Right cardiac atrium (tissue), 5 donors: Measurements from ENCODE around the gene RALGPS2. TPM values are rescaled to one million over a fixed set of nuclear protein-coding genes. Genes with fewer than 3 reads are reported as not detected.

Source experiments
- ATAC-seq, 2 donors: fragments of 200-7000 bp; cut with Tn5 transposase; one replicate each; pipeline versions ENCODE4 v1.8.0 to v1.9.1; 2020; ENCODE audit warnings: moderate library complexity in 2 of 2, mild to moderate bottlenecking in 1 of 2
- DNase-seq, 3 donors: peaks; one replicate each; pipeline ENCODE4 v3.0.0-alpha.2; 2020
- H3K27ac ChIP-seq: one replicate; pipeline ENCODE4 v1.5.1; 2013; ENCODE audit warnings: mild to moderate bottlenecking, low read length, control low read depth, moderate library complexity
- H3K27me3 ChIP-seq: one replicate; pipeline ENCODE4 v1.6.1; 2013; ENCODE audit not compliant: control insufficient read depth, insufficient read depth
- H3K4me1 ChIP-seq: one replicate; pipeline ENCODE4 v1.6.1; 2013; ENCODE audit warnings: low read length; ENCODE audit not compliant: control insufficient read depth, insufficient read depth
- H3K4me3 ChIP-seq: one replicate; pipeline ENCODE4 v1.5.1; 2013; ENCODE audit warnings: low read length, control low read depth
- H3K9me3 ChIP-seq: one replicate; pipeline ENCODE4 v1.6.1; 2013; ENCODE audit warnings: low read length; ENCODE audit not compliant: control insufficient read depth
- WGBS: extraction: QIAGEN DNeasy Blood & Tissue Kit; methylation state at CpG from one replicate; pipeline ENCODE4 v1.1.7; 2013; 5-methylcytosine and 5-hydroxymethylcytosine counted together
- intact Hi-C, 4 donors: fragments of 100-400 bp; cut with DNase I; formaldehyde crosslinking; loops; one replicate each; pipeline versions ENCODE4 v1.11.0 to v1.14.0; 2022 to 2023
- long read RNA-seq, 4 donors: library from polyadenylated mRNA; unstranded; transcript quantifications; one replicate each; pipeline ENCODE4 v2.0.0, GENCODE V29; 2020 to 2021
- polyA plus RNA-seq: library from polyadenylated mRNA; stranded (reverse); fragments of 200-250 nt; gene quantifications from one replicate; pipeline ENCODE4 v1.2.3, GENCODE V29; 2013
- total RNA-seq, 4 donors: library from RNA; stranded (reverse); fragmentation: NEBNext Ultra II Directional; extraction: Animal tissue kit (Norgen Biotek cat#: 25700); gene quantifications; one replicate each; pipeline ENCODE4 v1.2.1, GENCODE V29; 2021
- donor health status: healthy with polysubstance abuse.
- donor health status: DM: no; HTN: yes; CAD: no.
- donor health status: DM: no; HTN: no; CAD: no.
- donor health status: DM: no; HTN: yes; CAD: no; lungs with severe emphysema.
- donor health status: DM: yes; HTN: yes; CAD: no.

Gene RALGPS2, protein sequence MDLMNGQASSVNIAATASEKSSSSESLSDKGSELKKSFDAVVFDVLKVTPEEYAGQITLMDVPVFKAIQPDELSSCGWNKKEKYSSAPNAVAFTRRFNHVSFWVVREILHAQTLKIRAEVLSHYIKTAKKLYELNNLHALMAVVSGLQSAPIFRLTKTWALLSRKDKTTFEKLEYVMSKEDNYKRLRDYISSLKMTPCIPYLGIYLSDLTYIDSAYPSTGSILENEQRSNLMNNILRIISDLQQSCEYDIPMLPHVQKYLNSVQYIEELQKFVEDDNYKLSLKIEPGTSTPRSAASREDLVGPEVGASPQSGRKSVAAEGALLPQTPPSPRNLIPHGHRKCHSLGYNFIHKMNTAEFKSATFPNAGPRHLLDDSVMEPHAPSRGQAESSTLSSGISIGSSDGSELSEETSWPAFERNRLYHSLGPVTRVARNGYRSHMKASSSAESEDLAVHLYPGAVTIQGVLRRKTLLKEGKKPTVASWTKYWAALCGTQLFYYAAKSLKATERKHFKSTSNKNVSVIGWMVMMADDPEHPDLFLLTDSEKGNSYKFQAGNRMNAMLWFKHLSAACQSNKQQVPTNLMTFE
- total RNA-seq (10 to 100 TPM; 12.3 to 16.8 (median 14.9) TPM), polyA plus RNA-seq (4.6 TPM)
- long read RNA-seq, donor 1, full-length matches to known transcripts = 3 of 5 reads
- long read RNA-seq, donor 1, partial matches to known transcripts = 1 of 5 reads
- long read RNA-seq, donor 1, other reads (novel, unspliced or antisense) = 1 of 5 reads
- long read RNA-seq, donor 2, full-length matches to known transcripts = 1 of 1 reads
- long read RNA-seq, donor 2, partial matches to known transcripts = 0 of 1 reads
- long read RNA-seq, donor 2, other reads (novel, unspliced or antisense) = 0 of 1 reads
- long read RNA-seq, donor 3, full-length matches to known transcripts = 7 of 15 reads
- long read RNA-seq, donor 3, partial matches to known transcripts = 2 of 15 reads
- long read RNA-seq, donor 3, other reads (novel, unspliced or antisense) = 6 of 15 reads
- long read RNA-seq, donor 4, full-length matches to known transcripts = 3 of 3 reads
- long read RNA-seq, donor 4, partial matches to known transcripts = 0 of 3 reads
- long read RNA-seq, donor 4, other reads (novel, unspliced or antisense) = 0 of 3 reads

DNA sequence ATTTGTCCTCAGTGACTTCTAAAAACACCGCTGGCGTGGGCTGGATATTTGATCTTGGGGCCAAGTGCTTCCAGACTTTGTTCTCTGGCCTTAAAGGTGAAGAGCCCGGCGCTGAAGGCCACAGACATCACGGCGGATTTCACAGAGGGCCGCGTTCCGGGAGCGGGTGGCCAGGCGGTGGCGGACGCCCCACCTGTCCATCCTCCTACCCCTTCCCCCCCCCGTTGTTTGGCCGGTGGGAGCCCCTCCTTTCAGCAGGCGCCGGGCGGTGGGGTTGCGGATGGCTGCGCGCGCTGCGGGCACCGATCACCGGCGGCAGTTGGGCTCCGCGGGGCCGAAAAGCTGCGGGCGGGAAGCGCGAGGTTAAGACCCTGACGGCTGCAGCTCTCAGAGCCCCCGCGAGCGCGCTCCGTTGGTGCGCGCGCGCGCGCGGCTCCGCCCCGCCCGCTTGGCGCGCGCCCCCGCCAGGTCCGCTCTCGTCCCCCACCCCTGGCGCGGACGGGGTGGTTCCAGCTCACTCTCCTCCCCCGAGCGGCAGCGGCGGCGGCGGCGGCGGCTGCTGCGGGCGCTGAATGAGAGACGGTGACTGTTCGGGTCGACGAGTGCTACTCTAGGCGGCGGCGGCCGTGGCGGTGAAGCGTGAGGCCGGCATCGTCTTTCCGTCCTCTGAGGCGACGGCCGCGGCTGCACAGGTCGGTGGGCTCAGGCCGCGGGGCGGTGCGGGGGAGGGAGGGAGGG lies at the start of gene RALGPS2:
Gene RALGPS2 (plus strand): TSS at position 517 of the 738 bp plus-strand sequence. CDS start 51,521 bp downstream, outside the sequence.
- no peaks in the 10 kb centered on the region for H3K4me1 ChIP-seq
- intact Hi-C loops = no loop called here
- peak within 1 kb of the TSS; percentile 98 for H3K4me3 ChIP-seq
- H3K9me3 ChIP-seq = no peaks in the 10 kb centered on the region
- WGBS = 2% methylated on average over 89 of the region's 90 CpGs
- DNase-seq (peak; percentile 71 to 89 (median 87)), ATAC-seq (peak; percentile 95 to 96)
- H3K27me3 ChIP-seq = no peaks in the 10 kb centered on the region
- peak within 1 kb of the TSS; percentile 70 for H3K27ac ChIP-seq

DNA sequence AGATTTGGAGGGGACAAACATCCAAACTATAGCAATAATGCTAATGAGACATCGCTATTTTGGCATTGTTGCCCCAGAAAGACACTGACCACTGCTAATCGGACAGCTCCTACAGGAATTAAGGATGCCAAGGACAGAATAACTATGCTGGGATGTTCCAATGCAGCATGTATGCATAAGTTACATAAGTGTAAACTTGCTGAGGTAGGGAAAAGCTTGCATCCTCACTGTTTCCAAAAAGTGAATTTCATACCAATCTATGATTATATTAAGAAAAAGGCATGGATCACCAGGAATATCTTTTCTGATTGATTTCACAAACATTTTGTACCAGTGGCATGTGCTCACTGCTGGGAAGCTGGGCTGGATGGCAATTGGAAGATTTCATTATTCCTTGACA lies 45.8 kb upstream of the RALGPS2 start:
- Histone ChIP-seq H3K4me1 (no peaks in the 10 kb centered on the region), H3K27me3 (no peaks in the 10 kb centered on the region), H3K4me3 (no peak overlapping the region), H3K27ac (no peak overlapping the region), H3K9me3 (no peaks in the 10 kb centered on the region)
- intact Hi-C loops = loop anchor here in 1 of 4 donors (10.0 kb wide), 1 partner anchor 54 kb away; no protein-coding TSS in a partner anchor
- DNase-seq = no peak
- WGBS = 85% methylated on average over 2 of the region's 2 CpGs
- no peak for ATAC-seq

DNA sequence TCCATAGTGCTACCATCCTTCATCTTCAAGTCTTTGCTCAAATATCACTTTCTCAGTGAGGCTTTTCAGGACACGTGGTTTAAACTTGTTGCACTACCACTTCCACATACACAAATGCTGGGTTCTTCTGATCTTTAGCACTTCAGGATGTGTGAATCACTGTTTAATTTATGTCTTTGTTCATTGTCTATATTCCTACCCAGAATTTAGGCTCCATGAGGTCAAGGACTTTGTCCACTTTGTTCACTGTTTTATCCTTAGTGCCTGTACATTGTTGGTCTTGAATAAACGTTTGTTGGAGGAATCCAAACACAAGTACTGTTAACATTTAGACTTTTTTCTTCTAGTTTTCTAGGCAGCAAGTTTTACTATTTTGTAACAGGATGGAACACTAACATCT lies 42.6 kb upstream of the RALGPS2 start:
- Histone ChIP-seq H3K27ac (no peak overlapping the region), H3K27me3 (no peaks in the 10 kb centered on the region), H3K4me1 (no peaks in the 10 kb centered on the region), H3K9me3 (no peaks in the 10 kb centered on the region), H3K4me3 (no peak overlapping the region)
- DNase-seq (no peak), ATAC-seq (no peak)
- 45% methylated on average over 2 of the region's 2 CpGs for WGBS
- intact Hi-C loops = no loop called here

DNA sequence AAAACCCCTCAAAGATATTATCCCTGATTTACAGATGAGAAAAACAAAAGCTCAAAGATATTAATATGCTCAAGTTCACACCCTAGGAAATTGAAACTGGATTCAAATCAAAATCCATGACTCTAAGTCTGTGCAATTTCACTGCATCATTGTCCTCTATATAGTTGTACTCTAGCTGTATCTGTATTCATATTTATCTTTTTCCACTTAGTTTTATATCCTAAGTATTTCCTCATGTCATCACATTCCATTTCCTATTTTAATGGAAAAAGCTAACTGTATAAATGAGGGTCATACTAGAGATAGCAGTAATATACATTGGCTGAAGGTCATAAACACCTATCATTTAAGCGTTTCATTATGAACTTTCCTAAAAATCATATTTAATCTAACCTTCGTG lies 42.2 kb upstream of the RALGPS2 start:
- Histone ChIP-seq H3K27me3 (no peaks in the 10 kb centered on the region), H3K4me1 (no peaks in the 10 kb centered on the region), H3K4me3 (no peak overlapping the region), H3K9me3 (no peaks in the 10 kb centered on the region), H3K27ac (no peak overlapping the region)
- 72% methylated on average over 2 of the region's 2 CpGs for WGBS
- intact Hi-C loops = no loop called here
- no peak for ATAC-seq
- no peak for DNase-seq

DNA sequence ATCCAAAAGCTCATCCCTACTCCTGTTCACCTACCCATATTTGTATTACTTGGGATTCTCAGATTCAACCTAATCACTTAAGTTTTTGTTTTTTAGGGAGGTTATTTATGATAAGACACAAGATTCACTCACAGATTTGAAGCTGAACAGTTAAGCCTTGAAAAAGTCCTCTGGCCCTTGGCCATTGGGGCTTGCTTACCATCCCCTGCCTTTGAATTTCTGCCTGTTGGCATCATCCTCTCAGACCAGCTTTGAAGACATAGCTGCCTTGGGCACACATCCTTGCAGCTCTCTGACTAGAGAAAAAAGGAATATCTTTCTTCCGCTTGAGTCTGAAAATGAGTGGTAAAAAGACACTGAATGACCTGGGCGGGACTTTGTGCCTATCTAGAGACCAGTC lies 41.8 kb upstream of the RALGPS2 start:
- H3K9me3 ChIP-seq = no peaks in the 10 kb centered on the region
- H3K27ac ChIP-seq = no peak overlapping the region
- ATAC-seq (no peak), DNase-seq (no peak)
- H3K27me3 ChIP-seq = no peaks in the 10 kb centered on the region
- WGBS = 96% methylated on average over 2 of the region's 2 CpGs
- intact Hi-C loops = no loop called here
- no peaks in the 10 kb centered on the region for H3K4me1 ChIP-seq
- H3K4me3 ChIP-seq = no peak overlapping the region

DNA sequence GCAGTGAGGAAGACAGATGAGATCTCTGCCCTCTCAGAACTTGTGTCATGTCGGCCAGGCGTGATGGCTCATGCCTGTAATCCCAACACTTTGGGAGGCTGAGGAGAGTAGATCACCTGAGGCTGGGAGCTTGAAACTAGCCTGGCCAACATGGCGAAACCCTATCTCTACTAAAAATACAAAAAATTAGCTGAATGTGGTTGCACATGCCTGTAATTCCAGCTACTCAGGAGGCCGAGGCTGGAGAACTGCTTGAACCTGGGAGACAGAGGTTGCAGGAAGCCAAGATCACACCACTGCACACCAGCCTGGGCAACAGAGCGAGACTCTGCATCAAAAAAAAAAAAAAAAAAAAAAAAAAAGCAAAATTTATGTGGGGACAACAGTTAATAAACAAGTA lies 40.9 kb upstream of the RALGPS2 start:
- Histone ChIP-seq H3K4me1 (no peaks in the 10 kb centered on the region), H3K9me3 (no peaks in the 10 kb centered on the region), H3K27me3 (no peaks in the 10 kb centered on the region), H3K27ac (no peak overlapping the region), H3K4me3 (no peak overlapping the region)
- DNase-seq (no peak), ATAC-seq (no peak)
- WGBS = 94% methylated on average over 5 of the region's 5 CpGs
- intact Hi-C loops = no loop called here

DNA sequence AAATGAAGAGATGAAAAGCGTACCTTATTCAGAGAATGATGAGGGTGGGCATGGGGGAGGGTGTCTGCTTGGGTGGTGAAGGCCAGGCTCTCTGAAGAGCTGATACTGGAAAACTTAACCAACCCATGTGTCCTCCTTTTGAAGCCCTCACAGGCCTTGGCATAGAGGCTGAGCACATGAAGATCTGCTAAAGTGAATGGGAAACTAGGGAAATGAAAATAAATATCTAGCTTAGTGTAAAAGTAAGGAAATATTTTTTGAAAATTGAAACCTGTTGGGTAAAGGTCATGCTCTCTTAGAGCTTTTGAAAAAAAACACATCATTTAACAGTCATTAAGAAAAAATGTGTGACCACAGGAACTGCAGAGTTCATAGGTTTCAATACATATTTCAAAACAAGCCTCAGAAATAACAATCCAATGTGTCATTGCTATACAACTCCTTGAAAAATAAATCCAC lies 40.5 kb upstream of the RALGPS2 start:
- Histone ChIP-seq H3K4me1 (no peaks in the 10 kb centered on the region), H3K4me3 (no peak overlapping the region), H3K27ac (no peak overlapping the region), H3K27me3 (no peaks in the 10 kb centered on the region), H3K9me3 (no peaks in the 10 kb centered on the region)
- DNase-seq (no peak), ATAC-seq (no peak)
- WGBS = 98% methylated on average over 1 of the region's 1 CpG
- intact Hi-C loops = no loop called here

DNA sequence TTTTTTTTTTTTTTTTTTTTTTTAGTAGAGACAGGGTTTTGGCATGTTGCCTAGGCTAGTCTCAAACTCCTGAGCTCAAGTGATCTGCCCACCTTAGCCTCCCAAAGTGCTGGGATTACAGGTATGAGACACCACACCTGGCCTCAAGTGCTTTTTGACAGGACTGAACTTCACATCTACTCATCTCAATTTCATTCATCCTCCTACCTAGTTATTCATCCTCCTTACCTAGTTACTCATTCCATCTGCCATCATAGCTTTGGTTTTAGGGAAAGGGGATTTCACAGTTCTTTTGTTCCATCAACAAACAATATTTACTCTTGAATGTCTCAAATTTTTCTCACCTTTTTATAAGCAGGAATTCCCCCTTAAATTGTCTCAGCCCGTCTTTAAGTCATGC lies 38.6 kb upstream of the RALGPS2 start:
- no peak for ATAC-seq
- WGBS = 90% methylated on average over 1 of the region's 1 CpG
- no peak overlapping the region for H3K4me3 ChIP-seq
- H3K9me3 ChIP-seq = no peaks in the 10 kb centered on the region
- no peaks in the 10 kb centered on the region for H3K27me3 ChIP-seq
- no peaks in the 10 kb centered on the region for H3K4me1 ChIP-seq
- intact Hi-C loops = no loop called here
- no peak overlapping the region for H3K27ac ChIP-seq
- DNase-seq = no peak

DNA sequence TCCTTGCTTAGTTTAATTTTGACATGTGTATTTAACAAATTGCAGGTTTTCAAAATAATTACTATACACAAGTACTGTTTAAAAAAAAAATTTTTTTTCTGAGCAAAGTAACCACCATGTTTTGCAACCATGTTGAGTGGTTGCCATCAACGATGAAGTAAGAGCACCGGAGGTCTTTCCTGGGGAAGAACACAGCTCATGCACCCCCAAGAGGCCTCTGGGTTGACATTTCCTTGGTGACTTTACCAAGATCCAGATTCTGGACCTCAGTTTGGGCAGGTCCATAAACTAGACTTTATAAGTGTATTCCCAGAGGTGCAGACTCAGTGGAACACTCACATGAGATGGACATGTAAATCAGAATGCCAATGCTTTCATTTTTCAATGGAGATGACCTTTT lies 36.8 kb upstream of the RALGPS2 start:
- DNase-seq = peak in 1 of 3 donors; percentile 41
- WGBS = 59% methylated on average over 2 of the region's 2 CpGs
- Histone ChIP-seq H3K4me1 (no peaks in the 10 kb centered on the region), H3K27ac (no peak overlapping the region), H3K9me3 (no peaks in the 10 kb centered on the region), H3K27me3 (no peaks in the 10 kb centered on the region), H3K4me3 (no peak overlapping the region)
- intact Hi-C loops = no loop called here
- no peak for ATAC-seq

DNA sequence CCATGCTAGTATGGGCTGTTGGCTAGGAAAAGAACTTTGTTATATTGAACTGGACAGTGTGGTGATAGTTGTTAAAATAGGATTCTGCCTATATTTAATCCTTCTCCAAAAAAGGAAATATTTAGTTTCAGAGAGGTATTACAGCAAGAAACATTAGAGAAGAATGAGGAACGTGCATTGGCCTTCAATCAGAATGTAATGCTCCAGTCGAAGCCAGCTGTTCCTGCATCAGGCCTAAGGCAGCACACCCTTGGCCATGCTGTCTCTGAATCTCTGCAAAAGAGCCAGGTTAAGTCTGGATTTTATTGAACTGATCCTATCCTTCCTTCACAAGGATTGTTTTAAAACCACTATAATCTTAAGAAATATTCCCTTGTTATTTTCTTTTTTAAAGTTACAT lies 35.3 kb upstream of the RALGPS2 start:
- intact Hi-C loops = no loop called here
- Histone ChIP-seq H3K27me3 (no peaks in the 10 kb centered on the region), H3K9me3 (no peaks in the 10 kb centered on the region), H3K4me1 (no peaks in the 10 kb centered on the region), H3K27ac (no peak overlapping the region), H3K4me3 (no peak overlapping the region)
- WGBS = 33% methylated on average over 2 of the region's 2 CpGs
- ATAC-seq = no peak
- no peak for DNase-seq
